Parathyroid adenoma (tissue), 2 donors: Measurements from ENCODE around the gene LILRA5.

ENCODE experiments used
- H2AFZ ChIP-seq: fragments of 300-600 bp; sonication (generic); one replicate; pipeline ENCODE4 v1.7.0; 2017; ENCODE audit warnings: antibody characterized with exemption, mild to moderate bottlenecking
- H3K27ac ChIP-seq: fragments of 300-600 bp; sonication (generic); one replicate; pipeline ENCODE4 v1.7.0; 2017
- H3K27me3 ChIP-seq: fragments of 300-600 bp; sonication (generic); one replicate; pipeline ENCODE4 v1.7.0; 2017; ENCODE audit warnings: low read length; ENCODE audit not compliant: control insufficient read depth, insufficient read depth
- H3K36me3 ChIP-seq: fragments of 300-600 bp; sonication (generic); one replicate; pipeline ENCODE4 v1.7.0; 2017; ENCODE audit warnings: low read length; ENCODE audit not compliant: control insufficient read depth, insufficient read depth
- H3K4me1 ChIP-seq: fragments of 300-600 bp; sonication (generic); one replicate; pipeline ENCODE4 v1.7.0; 2017; ENCODE audit warnings: control low read depth
- H3K4me2 ChIP-seq: fragments of 300-600 bp; sonication (generic); one replicate; pipeline ENCODE4 v1.7.0; 2017; ENCODE audit warnings: low read length
- H3K4me3 ChIP-seq: fragments of 300-600 bp; sonication (generic); one replicate; pipeline ENCODE4 v1.7.0; 2017; ENCODE audit warnings: low read depth, low read length
- H3K79me2 ChIP-seq: fragments of 300-600 bp; sonication (generic); one replicate; pipeline ENCODE4 v1.7.0; 2017; ENCODE audit warnings: control low read depth
- H3K9ac ChIP-seq: fragments of 300-600 bp; sonication (generic); one replicate; pipeline ENCODE4 v1.7.0; 2017; ENCODE audit warnings: mild to moderate bottlenecking
- H3K9me3 ChIP-seq: fragments of 300-600 bp; sonication (generic); one replicate; pipeline ENCODE4 v1.7.0; 2017; ENCODE audit warnings: low read length; ENCODE audit not compliant: control insufficient read depth
- CTCF ChIP-seq: fragments of 300-600 bp; sonication (generic); IDR thresholded peaks from one replicate; pipeline ENCODE4 v1.7.0; 2017; ENCODE audit warnings: antibody characterized with exemption, mild to moderate bottlenecking
- donor health status: primary hyperparathyroidism.

The LILRA5 gene

DNA sequence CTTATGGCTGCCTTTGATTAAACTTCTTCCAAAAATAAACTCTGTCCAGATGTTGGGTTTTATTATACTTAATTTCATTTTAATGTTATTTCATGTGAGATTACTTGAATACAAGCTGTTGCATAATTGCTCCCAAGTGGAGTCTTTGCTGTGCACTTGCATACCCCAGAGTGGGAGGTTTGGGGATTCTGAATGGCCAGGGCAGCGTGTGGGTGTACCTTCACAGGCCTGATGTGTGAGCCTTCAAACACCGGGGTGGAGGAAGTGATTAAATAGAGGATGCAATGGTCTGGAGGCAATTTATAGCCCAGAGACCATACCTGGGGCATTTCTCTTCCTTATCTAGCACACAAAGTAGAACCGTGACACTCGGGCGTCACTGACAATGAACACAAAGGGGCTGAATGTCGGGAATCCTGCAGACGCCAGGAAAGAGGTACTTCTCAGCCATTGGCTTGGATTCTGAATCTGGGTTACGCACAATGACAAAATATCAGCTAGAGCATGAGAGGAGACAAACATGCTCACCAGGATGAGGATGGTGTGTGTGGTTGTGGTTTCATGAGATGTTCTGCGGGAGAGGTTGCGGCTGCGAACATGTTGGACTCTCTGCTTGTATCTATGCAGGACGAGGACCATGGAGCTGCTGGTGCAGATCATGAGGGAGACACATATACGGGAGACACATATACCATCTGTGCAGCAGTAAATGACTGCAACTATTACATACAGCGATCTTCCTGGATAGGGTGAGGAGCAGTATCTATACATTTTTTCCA, 7.1 kb upstream of the LILRA5 start:
- Histone ChIP-seq H3K27me3 (peaks cover 6% of the 10 kb centered on the region), H3K9ac (no peak overlapping the region), H2AFZ (no peak overlapping the region), H3K27ac (no peak overlapping the region), H3K4me2 (no peak overlapping the region), H3K9me3 (no peaks in the 10 kb centered on the region), H3K79me2 (no peaks in the 10 kb centered on the region), H3K4me3 (no peak overlapping the region), H3K36me3 (no peaks in the 10 kb centered on the region), H3K4me1 (no peaks in the 10 kb centered on the region)
- no peak for TF ChIP-seq CTCF

DNA sequence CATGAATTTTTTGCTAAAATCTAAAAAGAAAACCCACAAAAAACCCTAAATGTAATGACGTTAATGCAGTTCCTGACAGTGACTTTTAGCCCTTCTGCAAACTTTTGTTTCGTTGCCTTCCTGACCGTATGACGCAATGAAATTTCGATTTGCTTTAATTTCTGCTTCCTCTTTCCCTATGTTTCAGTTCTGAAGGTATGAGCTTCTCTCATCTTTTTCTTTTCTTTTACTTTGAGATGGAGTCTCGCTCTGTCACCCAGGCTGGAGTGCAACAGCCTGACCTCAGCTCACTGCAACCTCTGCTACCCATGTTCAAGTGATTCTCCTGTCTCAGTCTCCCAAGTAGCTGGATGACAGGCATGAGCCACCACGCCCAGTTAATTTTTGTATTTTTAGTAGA, 6.1 kb upstream of the LILRA5 start:
- Histone ChIP-seq H3K9ac (no peak overlapping the region), H3K4me2 (no peak overlapping the region), H3K4me1 (no peaks in the 10 kb centered on the region), H3K4me3 (no peak overlapping the region), H3K27ac (no peak overlapping the region), H3K79me2 (no peaks in the 10 kb centered on the region), H2AFZ (no peak overlapping the region), H3K36me3 (no peaks in the 10 kb centered on the region), H3K9me3 (no peaks in the 10 kb centered on the region), H3K27me3 (peaks cover 6% of the 10 kb centered on the region)
- TF ChIP-seq CTCF = no peak

- H3K4me1 ChIP-seq = no peaks in the 10 kb centered on the region
- H3K79me2 ChIP-seq = no peaks in the 10 kb centered on the region
- no peak overlapping the region for H3K9ac ChIP-seq
- no peak overlapping the region for H3K4me2 ChIP-seq
- H3K27ac ChIP-seq = no peak overlapping the region
- no peaks in the 10 kb centered on the region for H3K36me3 ChIP-seq
- no peaks in the 10 kb centered on the region for H3K9me3 ChIP-seq
- H3K4me3 ChIP-seq = no peak overlapping the region
- H2AFZ ChIP-seq = no peak overlapping the region
- TF ChIP-seq CTCF = no peak
- peaks cover 6% of the 10 kb centered on the region for H3K27me3 ChIP-seq
Measured at GRCh38 chr19:54317965-54318240, 4.9 kb upstream of the LILRA5 start.

DNA sequence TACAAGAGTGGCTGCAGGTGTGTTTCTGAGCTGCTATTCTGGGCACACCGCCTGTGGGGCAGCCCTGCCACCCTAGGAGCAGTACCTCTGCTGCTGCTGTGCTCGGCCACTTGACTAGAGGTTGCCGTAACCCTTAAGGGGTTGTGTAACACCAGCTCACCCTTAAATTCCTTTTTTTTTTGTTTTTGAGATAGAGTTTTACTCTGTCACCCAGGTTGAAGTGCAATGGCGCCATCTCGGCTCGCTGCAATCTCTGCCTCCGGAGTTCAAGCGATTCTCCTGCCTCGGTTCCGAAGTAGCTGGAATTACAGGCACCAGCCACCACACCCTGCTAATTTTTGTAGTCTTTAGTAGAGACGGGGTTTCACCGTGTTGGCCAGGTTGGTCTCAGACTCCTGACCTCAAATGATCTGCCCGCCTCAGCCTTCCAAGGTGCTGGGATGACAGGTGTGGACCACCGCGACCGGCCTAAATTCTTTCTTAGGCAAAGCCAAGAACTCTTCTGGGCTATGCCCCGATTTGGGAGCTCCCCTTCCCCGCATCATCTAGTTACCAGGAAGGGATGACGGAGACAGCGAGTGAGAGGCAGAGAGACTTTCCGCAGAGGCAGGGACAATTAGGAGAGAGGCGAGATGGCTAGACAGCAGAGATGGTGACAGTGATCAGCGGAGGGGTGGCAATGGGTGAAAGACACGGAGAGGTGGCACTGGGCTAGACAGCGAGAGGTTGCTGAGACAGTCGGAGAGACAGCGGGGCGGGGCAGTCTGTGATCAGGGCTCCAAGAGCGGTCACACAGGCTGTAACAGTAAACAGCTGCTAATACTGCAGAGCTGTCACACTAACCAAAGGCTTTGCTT, 4.4 kb upstream of the LILRA5 start:
- Histone ChIP-seq H3K27me3 (peaks cover 6% of the 10 kb centered on the region), H3K9me3 (no peaks in the 10 kb centered on the region), H3K79me2 (no peaks in the 10 kb centered on the region), H3K9ac (no peak overlapping the region), H3K27ac (no peak overlapping the region), H3K36me3 (no peaks in the 10 kb centered on the region), H3K4me2 (no peak overlapping the region), H3K4me3 (no peak overlapping the region), H2AFZ (peak overlapping the region; percentile 59), H3K4me1 (no peaks in the 10 kb centered on the region)
- TF ChIP-seq CTCF = no peak
